Right lobe of liver (tissue), 4 donors: ENCODE results near the gene NPIPB5.
"Not testable (repeated sequence)": the region's sequence is repeated elsewhere in the genome, so short reads cannot be mapped to it uniquely, and the experiment has no call there.

Experiments
- CTCF ChIP-seq, 4 donors: fragments of 200-600 bp in 3 of 4; fragments of 450-650 bp in 1 of 4; IDR thresholded peaks; one replicate each; pipeline versions ENCODE4 v1.5.1 to v1.8.0; 2016 to 2022; ENCODE audit warnings: antibody characterized with exemption in 4 of 4, mild to moderate bottlenecking in 2 of 4
- POLR2A ChIP-seq: fragments of 450-650 bp; IDR thresholded peaks from one replicate; pipeline ENCODE4 v1.6.1; 2017; ENCODE audit warnings: antibody characterized with exemption, mild to moderate bottlenecking
- donor health status: DM: no; HTN: no; CAD: no.
- donor health status: DM: no; HTN: no; CAD: no.
- donor health status: DM: no; HTN: yes; CAD: no.

DNA sequence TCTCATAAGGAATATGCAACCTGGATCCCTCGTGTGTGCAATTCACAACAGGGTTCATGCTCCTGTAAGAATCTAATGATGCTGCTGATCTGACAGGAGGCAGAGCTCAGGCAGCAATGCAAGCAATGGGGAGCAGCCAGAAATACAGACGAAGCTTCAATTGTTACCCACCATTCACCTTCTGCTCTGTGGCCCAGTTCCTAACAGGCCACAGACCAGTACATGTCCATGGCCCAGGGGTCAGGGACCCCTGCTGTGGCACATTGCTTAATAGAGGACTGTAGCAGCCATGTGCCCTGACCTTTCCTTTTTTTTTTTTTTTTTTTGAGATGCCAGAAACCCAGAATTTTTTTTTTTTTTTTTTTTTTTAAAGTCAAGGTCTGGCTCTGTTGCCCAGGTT is 34.1 kb downstream of the NPIPB5 start:
- not testable (repeated sequence) for TF ChIP-seq CTCF (IDR thresholded peaks at IDR 0.05); POLR2A
